ENCODE results near the gene TRIM39.
"Not testable (repeated sequence)": the region's sequence is repeated elsewhere in the genome, so short reads cannot be mapped to it uniquely, and the experiment has no call there.

TRIM39 gene

DNA sequence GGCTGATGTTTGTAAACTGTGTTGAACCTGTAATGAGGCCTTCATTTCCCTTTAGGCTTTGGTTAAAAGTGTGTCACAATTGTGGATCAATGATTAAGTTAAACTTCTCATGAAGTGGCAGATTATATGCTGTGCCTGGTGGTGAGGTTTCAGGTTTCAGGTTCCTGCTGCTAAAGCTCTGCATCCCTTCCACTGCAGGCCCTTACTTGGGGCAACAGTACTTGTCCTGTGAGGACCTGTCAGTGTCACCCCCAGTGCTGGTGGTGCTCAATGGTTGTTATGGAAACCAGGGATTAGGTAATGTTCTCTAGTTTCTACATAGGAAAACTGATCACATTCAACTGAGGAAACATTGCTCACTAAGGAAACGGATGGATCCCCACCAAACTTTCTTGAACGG lies 36.7 kb downstream of the TRIM39 start:
- DNase-seq (ENCODE audit: low read depth) = no peak

DNA sequence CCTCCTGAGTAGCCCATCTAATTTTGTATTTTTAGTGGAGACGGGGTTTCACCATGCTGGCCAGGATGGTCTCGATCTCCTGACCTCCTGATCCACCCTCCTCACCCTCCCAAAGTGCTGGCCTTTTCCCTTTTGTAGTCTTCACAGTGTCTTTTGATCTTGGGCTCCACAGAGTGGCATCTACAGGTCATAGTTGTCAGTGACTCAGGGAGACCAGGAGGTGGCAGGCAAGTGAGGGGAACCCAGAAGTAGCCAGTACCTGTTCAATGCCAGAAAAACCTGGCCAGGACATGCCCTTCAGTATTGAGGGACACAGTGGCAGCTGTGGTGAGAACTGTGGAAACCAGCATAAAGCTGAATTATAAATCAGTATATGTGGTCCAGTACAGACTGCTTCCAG lies 37.9 kb downstream of the TRIM39 start:
- DNase-seq (ENCODE audit: low read depth) = no peak

DNA sequence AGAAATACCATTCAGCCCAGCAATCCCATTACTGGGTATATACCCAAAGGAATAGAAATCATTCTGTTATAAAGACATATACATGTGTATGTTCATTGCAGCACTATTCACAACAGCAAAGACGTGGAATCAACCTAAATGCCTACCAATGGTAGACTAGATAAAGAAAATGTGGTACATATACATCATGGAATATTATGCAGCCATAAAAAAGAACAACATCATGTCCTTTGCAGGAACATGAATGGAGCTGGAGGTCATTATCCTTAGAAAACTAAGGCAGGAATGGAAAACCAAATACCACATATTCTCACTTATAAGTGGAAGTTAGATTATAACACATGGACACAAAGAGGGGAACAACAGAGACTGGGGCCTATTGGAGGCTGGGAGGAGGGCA lies 42.6 kb downstream of the TRIM39 start:
- not testable (repeated sequence) for DNase-seq (ENCODE audit: low read depth)

DNA sequence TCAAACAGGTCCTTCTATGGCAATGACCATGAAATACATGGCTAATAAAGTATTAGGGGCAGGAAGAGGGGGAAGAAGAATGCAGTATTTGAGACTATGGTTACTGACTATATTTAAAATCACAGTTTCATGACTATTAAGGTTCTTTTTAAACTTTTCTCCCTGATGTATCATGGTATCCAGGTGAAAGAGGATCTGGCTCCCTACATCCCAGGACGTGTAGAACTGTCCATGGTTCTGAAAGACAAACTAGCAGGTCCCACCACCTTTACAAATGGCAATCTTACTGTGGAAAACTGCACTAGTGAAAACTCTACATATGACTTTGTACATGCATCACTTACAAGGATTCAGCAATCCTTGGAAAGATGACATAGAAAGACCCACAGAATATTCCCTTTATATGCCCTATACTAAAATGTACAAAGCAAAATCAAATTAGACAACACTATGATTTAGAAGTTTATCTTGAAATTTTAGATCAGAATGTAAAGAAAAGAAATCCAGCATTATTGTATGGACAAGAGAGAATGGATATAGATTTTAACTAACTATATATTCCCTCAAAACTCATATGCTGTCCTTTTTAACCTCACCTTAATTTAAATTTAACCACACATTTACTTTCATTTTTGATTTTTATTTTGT lies 51.7 kb downstream of the TRIM39 start:
- DNase-seq (ENCODE audit: low read depth) = no peak

DNA sequence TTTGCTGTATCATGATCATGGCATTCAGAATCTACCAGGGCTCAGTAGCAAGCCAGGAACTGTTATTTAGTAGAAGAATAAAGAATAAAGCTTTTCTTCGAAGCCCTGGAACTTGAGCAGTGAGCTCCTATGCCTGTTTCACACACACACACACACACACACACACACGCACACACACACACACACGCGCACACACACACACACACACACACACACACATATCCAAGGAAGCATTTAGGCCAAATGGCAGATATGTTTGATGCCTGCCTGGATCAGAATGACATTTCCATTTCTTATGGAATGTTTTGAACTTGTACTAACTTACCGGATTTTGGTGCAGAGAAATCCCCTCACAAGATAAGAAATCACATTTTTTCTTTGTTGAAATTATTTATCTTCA lies 53.7 kb downstream of the TRIM39 start:
- DNase-seq (ENCODE audit: low read depth) = no peak

DNA sequence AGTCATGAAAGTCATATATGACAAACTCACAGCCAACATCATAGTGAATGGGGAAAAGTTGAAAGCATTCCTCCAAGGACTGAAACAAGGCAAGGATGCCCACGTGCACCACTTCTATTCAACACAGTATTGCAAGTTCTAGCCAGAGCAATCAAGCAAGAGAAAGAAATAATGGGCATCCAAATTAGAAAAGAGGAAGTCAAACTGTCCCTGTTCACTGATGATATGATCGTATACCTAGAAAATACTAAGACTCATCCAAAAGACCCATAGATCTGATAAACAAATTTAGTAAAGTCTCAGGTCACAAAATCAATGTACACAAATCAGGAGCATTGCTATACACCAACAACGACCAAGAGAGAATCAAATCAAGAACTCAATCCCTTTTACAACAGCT lies 59.4 kb downstream of the TRIM39 start:
- DNase-seq (ENCODE audit: low read depth) = no peak

DNA sequence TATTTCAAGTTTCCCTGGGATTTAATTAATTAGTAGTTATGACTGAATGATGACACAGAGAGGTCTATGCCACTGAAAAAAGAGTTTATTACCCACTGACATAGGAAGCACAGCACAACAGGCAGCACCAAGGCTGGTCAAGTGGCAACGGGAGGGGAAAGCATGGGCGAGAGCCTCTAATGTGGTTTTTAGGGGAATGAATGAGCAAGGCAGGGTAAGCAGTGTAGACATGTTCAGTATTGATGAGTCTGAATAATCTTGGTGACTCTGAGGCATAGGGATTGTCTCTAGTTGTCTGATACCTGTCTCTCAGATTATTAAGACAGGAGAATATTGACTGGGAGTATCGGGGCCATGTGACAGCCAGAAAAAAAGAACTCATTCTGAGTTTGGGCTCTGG lies 64.5 kb downstream of the TRIM39 start:
- DNase-seq (ENCODE audit: low read depth) = no peak
